WTC11 (cell line): ENCODE data around the gene TMEM8B.

Source experiments
- CREB1 ChIP-seq: sonication (generic); formaldehyde crosslinking; IDR thresholded peaks from 2 replicates; pipeline ENCODE4 v1.8.0; 2023; ENCODE audit warnings: mild to moderate bottlenecking, missing genetic modification reagents
- CTCF ChIP-seq: fragments of 200-600 bp; IDR thresholded peaks from 2 replicates; pipeline ENCODE4 v1.8.0; 2022; ENCODE audit warnings: antibody characterized with exemption
- FOXK1 ChIP-seq: sonication (generic); formaldehyde crosslinking; IDR thresholded peaks from 2 replicates; pipeline ENCODE4 v1.8.0; 2022; ENCODE audit warnings: mild to moderate bottlenecking, moderate library complexity, missing genetic modification reagents
- HMGXB4 ChIP-seq: sonication (generic); formaldehyde crosslinking; IDR thresholded peaks from 2 replicates; pipeline ENCODE4 v1.8.1; 2023; ENCODE audit warnings: mild to moderate bottlenecking, moderate library complexity, missing genetic modification reagents
- IRF1 ChIP-seq: sonication (generic); formaldehyde crosslinking; IDR thresholded peaks from 2 replicates; pipeline ENCODE4 v1.8.0; 2023; ENCODE audit warnings: missing genetic modification reagents
- TCF7 ChIP-seq: sonication (generic); formaldehyde crosslinking; IDR thresholded peaks from 2 replicates; pipeline ENCODE4 v1.8.0; 2022; ENCODE audit warnings: mild to moderate bottlenecking, low read depth, missing genetic modification reagents, moderate library complexity

GRCh38 chr9:35867538-35867937 lies 38.5 kb downstream of the TMEM8B start:
- TF ChIP-seq HMGXB4 (CRISPR knock-in tag) (no peak), TCF7 (CRISPR knock-in tag) (no peak), FOXK1 (CRISPR knock-in tag) (no peak), CTCF (no peak), CREB1 (CRISPR knock-in tag) (no peak), IRF1 (no peak)
